Glomerular visceral epithelial cell (primary cell): ENCODE results near the gene BLOC1S3.

Experiments
- DNase-seq: peaks from one replicate; pipeline ENCODE4 v3.0.0-alpha.2; 2016; ENCODE audit errors: extremely low spot score

Gene BLOC1S3

GRCh38 chr19:45178262-45179071 lies at the start of gene BLOC1S3:
BLOC1S3 (plus strand) TSS chr19:45178784; CDS start chr19:45179297, 513 bp downstream.
- peak; percentile 100 for DNase-seq

GRCh38 chr19:45128806-45129205 lies 49.8 kb upstream of the BLOC1S3 start:
- no peak for DNase-seq

- DNase-seq, result no peak
Measured at GRCh38 chr19:45130236-45130635, 48.3 kb upstream of the BLOC1S3 start.

- DNase-seq, result peak; percentile 31
Measured at GRCh38 chr19:45130888-45131615, 47.5 kb upstream of the BLOC1S3 start.

GRCh38 chr19:45133661-45134060 lies 44.9 kb upstream of the BLOC1S3 start:
- DNase-seq, result no peak

GRCh38 chr19:45135176-45135885 lies 43.3 kb upstream of the BLOC1S3 start:
- DNase-seq, result no peak

- no peak for DNase-seq
Measured at GRCh38 chr19:45136507-45137178, 41.9 kb upstream of the BLOC1S3 start.

GRCh38 chr19:45137179-45137761 lies 41.3 kb upstream of the BLOC1S3 start:
- DNase-seq, result no peak

- DNase-seq, result no peak
Measured at GRCh38 chr19:45138303-45138751, 40.3 kb upstream of the BLOC1S3 start.

GRCh38 chr19:45139286-45140143 lies 39.1 kb upstream of the BLOC1S3 start:
- DNase-seq, result no peak

- DNase-seq, result no peak
Measured at GRCh38 chr19:45140144-45140503, 38.5 kb upstream of the BLOC1S3 start.

- DNase-seq, result no peak
Measured at GRCh38 chr19:45140533-45140932, 38.1 kb upstream of the BLOC1S3 start.

- DNase-seq, result no peak
Measured at GRCh38 chr19:45141203-45141900, 37.2 kb upstream of the BLOC1S3 start.

- DNase-seq, result no peak
Measured at GRCh38 chr19:45142016-45142725, 36.4 kb upstream of the BLOC1S3 start.

- no peak for DNase-seq
Measured at GRCh38 chr19:45142726-45143110, 35.9 kb upstream of the BLOC1S3 start.

- no peak for DNase-seq
Measured at GRCh38 chr19:45144431-45145269, 33.9 kb upstream of the BLOC1S3 start.

GRCh38 chr19:45145270-45146189 lies 33.1 kb upstream of the BLOC1S3 start:
- DNase-seq, result no peak
